Transverse colon (tissue), 3 donors: Measurements from ENCODE around the gene TSPYL4.

ENCODE experiments used
- CTCF ChIP-seq, 5 experiments: fragments of 200-600 bp in 3 of 5; fragments of 450-650 bp in 2 of 5; sonication (generic) in 3 of 5; IDR thresholded peaks; 1 replicate in 2 of 5; 2 replicates in 3 of 5; pipeline ENCODE4 v1.5.1; 2016 to 2017; ENCODE audit warnings: antibody characterized with exemption in 5 of 5, inconsistent platforms in 3 of 5, mild to moderate bottlenecking in 2 of 5, moderate library complexity in 1 of 5
- POLR2A ChIP-seq: fragments of 450-650 bp; IDR thresholded peaks from one replicate; pipeline ENCODE4 v1.6.1; 2016; ENCODE audit warnings: antibody characterized with exemption, mild to moderate bottlenecking, moderate library complexity

- TF ChIP-seq CTCF (IDR thresholded peaks at IDR 0.05) = no peak
- no peak for TF ChIP-seq POLR2A
Observed at GRCh38 chr6:116283191-116283590, 29.3 kb upstream of the TSPYL4 start.
